ENCODE results near the gene GRAMD1A.
"Not testable (repeated sequence)": the region's sequence is repeated elsewhere in the genome, so short reads cannot be mapped to it uniquely, and the experiment has no call there.

The GRAMD1A gene

GRCh38 chr19:34979819-34980640 lies 20.1 kb upstream of the GRAMD1A start:
- DNase-seq: no peak

DNA sequence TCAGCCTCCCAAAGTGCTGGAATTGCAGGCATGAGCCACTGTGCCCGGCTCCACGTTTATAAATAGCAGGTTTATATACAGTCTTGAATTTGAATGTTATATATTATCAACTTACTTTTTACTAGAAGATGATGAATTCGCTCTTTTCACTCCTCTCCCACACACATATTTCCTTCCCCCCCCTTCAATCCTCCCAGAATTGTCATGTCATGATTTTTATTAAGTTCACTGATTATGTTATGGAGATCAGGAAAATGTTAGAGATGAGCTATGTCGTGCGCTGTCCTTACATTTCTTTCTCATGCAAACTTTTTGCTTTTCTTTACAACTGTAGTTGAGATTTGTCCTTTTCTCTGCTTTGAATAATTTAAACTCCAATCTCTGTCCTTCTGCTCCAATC lies 17.8 kb upstream of the GRAMD1A start:
- DNase-seq: no peak

GRCh38 chr19:34983786-34984185 lies 16.3 kb upstream of the GRAMD1A start:
- no peak for DNase-seq

GRCh38 chr19:34984287-34984686 lies 15.8 kb upstream of the GRAMD1A start:
- no peak for DNase-seq

DNA sequence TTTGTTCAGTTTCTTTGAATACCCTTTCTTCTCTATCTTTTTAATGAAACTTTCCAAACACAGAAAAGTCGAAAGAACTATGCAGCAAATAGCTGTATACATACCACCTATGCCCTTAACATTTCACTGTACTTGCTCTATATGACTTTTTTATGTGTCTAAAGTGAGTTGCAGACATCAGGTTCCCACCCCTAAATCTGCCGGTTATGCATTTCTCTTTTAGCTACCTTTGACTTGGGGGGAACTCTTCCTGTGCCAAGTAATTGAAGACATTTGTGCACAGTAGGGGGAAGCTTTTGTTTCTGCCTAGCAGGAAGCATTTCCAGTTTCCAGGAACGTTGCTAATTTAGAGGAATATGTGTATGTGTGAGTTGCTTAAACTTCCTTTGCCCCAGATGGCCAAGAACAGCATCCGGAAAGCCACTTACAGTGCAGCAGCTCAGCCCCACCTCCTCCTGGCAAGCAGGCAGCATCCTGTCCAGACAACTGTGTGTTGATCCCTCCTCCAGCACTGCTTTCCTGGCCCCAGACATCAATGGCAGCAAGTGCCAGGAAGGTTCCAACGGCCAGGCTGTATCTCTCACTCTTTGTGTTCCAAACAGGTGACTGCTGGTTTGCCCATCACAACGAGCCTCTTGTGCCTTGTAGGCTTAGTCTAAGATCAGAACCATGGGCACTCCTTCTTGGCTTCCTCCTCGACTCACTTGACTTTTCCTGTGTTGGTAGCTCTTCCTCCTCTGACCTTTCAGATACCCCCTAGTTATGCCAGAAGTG lies 14.7 kb upstream of the GRAMD1A start:
- DNase-seq: no peak

DNA sequence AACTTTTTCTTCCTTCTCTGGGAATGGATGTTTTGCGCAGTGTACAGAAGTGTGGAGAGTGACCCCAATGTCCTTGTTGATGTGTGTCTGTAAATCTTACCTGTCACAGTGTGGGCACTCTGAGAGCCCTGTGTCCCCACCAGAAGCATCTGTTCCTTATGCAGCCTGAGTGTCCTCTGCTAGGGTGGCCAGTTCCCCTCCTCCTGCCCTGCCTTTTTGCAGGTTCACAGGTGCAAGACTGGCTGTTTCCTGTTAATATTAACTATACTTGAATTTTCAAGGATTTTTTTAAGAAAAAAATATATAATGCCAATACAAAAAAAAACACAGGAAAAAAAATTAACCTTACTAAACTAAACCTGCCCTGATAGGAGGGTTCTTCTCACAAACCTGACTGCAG lies 12.0 kb upstream of the GRAMD1A start:
- DNase-seq: no peak

GRCh38 chr19:34989298-34989697 lies 10.8 kb upstream of the GRAMD1A start:
- no peak for DNase-seq

GRCh38 chr19:34990578-34991192 lies 9.4 kb upstream of the GRAMD1A start:
- no peak for DNase-seq

- DNase-seq: no peak
These were observed 8.4 kb upstream of the GRAMD1A start for GRCh38 chr19:34991542-34992333.

DNA sequence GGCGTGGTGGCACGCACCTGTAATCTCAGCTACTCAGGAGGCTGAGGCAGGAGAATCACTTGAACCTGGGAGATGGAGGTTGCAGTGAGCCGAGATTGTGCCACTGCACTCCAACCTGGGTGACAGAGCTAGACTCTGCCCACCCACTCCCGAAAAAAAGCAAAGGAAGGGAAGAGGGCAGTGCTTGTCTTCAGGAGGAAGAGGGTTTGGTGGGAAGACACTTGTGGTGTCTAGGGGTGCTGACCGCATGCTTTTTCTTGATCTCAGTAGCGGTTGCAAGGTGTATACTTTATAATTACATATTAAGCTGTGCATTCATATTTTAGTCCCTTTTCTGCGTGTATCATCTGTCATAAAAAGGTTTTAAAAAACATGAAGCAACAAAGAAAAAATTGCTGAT lies 7.5 kb upstream of the GRAMD1A start:
- not testable (repeated sequence) for DNase-seq

- DNase-seq: no peak
These were observed 5.9 kb upstream of the GRAMD1A start for GRCh38 chr19:34994286-34994642.

GRCh38 chr19:34994643-34995541 lies 5.2 kb upstream of the GRAMD1A start:
- no peak for DNase-seq

GRCh38 chr19:34995551-34995950 lies 4.6 kb upstream of the GRAMD1A start:
- DNase-seq: no peak

GRCh38 chr19:34997071-34997617 lies 3.0 kb upstream of the GRAMD1A start:
- no peak for DNase-seq

DNA sequence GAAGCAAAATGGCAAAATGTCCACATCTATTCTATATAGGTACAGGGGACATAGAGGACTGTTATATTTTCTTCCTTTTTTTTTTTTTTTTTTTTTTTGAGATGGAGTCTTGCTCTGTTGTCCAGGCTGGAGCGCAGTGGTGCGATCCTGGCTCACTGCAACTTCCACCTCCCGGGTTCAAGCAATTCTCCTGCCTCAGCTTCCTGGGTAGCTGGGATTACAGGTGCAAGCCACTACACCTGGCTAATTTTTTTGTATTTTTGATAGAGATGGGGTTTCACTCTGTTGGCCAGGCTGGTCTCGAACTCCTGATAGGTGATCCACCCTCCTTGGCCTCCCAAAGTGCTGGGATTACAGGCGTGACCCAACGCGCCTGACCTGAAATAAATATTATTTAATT lies 1.9 kb upstream of the GRAMD1A start:
- not testable (repeated sequence) for DNase-seq

- no peak for DNase-seq
These were observed 1.2 kb upstream of the GRAMD1A start for GRCh38 chr19:34998777-34999497.

DNA sequence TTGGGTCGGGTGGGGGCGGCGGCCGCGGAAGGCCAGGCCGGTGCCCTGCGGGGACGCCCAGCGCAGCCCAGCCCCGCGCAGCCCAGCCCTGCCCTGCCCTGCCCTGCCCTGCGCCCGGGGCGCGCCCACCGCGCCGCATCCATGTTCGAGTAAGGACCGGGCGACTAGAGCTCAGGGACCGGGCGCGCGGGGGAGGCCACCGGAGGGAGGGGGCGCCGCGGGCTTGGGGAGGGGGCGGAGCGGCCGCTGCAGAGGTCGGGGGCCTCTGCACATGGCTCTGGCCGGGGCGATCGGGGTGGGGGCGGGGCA lies 169 bp downstream of the GRAMD1A start:
- DNase-seq: no peak

DNA sequence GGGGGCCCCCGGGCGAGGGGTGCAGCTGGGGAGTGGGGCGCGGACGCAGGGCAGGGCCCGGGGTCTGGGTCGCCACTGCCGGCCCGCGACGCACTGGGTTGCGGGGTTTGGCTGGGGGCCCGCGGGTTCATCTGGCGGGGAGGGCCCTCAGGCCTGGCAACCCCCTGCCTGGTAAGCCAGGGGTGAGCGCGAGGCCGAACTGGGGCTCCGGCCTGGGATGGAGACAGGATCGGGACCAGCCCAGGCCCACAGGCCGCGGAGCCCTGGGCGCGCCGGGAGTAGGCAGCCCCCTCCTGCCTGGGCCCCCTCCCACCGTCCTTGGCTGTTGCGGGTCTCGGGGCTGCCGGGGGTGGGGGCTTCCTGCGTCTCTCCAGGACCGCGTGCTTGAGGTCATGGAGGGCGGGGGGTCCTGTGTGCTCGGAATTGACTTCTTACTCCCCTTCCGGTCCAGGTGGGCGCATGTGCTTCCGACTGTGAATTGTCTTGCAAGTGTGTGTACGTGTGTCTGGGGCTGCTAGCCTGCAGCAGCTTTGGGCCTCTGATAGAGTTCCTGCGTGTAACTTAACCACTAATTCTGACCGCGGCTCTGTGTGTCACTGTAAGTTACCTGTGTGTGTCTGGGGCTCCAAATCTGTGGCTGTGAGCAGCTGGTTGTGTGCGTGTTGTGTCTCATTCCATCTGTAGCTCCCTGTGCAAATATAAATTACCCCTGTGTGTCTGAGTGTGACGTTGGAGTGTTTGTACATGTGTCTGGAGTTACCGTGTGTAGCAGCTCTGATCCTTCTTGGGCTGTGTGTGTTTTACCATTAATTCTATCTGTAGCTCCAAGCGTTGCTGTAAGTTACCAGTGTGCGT lies 751 bp downstream of the GRAMD1A start:
- DNase-seq: peak; percentile 32

DNA sequence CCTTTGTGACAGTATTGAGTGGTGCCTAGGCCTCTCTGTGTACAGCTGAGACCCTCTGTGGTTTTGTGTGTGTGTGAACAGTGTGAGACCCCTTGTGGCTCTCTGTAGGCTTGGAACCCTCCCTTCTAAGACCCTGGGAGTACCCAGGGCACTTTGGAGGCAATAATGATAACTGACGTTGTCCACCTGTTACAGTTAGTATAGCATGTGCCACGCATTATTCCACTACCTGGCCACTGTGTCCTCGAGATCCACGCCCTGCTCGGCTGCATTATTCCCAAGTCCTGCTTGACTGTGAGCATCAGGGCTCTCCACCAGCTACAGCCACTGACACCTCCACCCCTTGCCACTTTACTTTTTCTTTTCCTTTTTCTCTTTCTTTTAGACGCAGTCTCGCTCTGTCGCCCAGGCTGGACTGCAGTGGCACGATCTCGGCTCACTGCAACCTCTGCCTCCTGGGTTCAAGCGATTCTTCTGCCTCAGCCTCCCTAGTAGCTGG lies 2.0 kb downstream of the GRAMD1A start:
- no peak for DNase-seq

Measured in activated CD4-positive, alpha-beta T cell treated with anti-CD3 and anti-CD28 coated beads for 1 hour (primary cell).